Fibroblast of the aortic adventitia (primary cell): ENCODE results near the gene CASP2. TPM values are rescaled to one million over a fixed set of nuclear protein-coding genes. Genes with fewer than 3 reads are reported as not detected.

Experiments
- DNase-seq: peaks from one replicate; pipeline ENCODE4 v3.0.0-alpha.2; 2010; ENCODE audit warnings: low read depth
- H3K4me3 ChIP-seq: 2 replicates; pipeline ENCODE4 v1.5.1; 2011; ENCODE audit warnings: low read depth, mild to moderate bottlenecking, control low read depth, low read length, moderate library complexity
- total RNA-seq: library from RNA; depleted of rRNA; stranded (reverse); fragments of >200 nt; gene quantifications from 2 replicates; pipeline ENCODE4 v1.2.3, GENCODE V29; 2012; ENCODE audit warnings: low replicate concordance
- TF ChIP-seq, protein P1 (sequence below): IDR thresholded peaks from 2 replicates; pipeline ENCODE4 v1.5.1; 2011; ENCODE audit warnings: mild to moderate bottlenecking, low read length, control low read depth, inconsistent platforms; ENCODE audit not compliant: insufficient read depth

CASP2 gene
- total RNA-seq, 1 donor: 19.8 TPM

DNA sequence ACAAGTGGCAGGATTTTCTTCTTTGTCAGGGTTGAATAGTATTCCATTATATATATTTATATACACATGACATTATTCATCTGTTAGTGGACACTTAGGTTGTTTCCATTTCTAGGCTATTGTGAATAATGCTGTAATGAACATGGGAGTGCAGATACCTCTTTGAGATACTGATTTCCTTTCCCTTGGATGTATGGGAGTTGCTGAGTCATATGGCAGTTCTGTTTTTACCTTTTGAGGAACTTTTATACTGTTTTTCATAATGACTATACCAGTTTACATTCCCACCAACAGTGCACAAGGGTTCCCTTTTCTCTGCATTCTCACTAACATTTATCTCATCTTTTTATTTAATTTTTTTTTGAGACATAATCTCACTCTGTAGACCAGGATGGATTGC lies 26.0 kb downstream of the CASP2 start:
- H3K4me3 ChIP-seq: no peak overlapping the region
- DNase-seq: no peak
- TF ChIP-seq, protein P1, sequence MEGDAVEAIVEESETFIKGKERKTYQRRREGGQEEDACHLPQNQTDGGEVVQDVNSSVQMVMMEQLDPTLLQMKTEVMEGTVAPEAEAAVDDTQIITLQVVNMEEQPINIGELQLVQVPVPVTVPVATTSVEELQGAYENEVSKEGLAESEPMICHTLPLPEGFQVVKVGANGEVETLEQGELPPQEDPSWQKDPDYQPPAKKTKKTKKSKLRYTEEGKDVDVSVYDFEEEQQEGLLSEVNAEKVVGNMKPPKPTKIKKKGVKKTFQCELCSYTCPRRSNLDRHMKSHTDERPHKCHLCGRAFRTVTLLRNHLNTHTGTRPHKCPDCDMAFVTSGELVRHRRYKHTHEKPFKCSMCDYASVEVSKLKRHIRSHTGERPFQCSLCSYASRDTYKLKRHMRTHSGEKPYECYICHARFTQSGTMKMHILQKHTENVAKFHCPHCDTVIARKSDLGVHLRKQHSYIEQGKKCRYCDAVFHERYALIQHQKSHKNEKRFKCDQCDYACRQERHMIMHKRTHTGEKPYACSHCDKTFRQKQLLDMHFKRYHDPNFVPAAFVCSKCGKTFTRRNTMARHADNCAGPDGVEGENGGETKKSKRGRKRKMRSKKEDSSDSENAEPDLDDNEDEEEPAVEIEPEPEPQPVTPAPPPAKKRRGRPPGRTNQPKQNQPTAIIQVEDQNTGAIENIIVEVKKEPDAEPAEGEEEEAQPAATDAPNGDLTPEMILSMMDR: no peak

DNA sequence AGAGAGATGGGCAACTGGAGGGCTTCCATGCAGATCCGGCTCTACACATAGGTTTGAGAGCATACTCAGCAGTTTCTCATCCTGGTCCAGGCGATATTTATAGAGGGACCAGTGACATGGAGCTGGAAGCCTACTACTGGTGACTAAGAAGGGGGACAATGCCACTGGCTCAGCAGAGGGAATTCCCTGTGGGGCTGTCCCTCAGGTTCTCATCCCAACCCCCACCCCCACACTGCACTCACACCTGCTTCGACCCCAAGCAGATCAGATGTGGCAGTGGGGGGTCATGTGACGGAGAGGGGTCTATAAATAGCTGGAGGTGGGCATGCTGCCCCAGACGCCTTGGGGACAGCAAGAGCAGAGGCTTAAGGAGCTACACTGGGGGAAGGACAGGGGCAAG lies 27.6 kb downstream of the CASP2 start, which contains the start of gene CLCN1:
Gene CLCN1 (plus strand): TSS at position 336 of the 400 bp plus-strand sequence. CDS start 102 bp downstream, outside the sequence.
- H3K4me3 ChIP-seq: no peak within 1 kb of the TSS
- no peak for DNase-seq
- TF ChIP-seq, protein P1: no peak

DNA sequence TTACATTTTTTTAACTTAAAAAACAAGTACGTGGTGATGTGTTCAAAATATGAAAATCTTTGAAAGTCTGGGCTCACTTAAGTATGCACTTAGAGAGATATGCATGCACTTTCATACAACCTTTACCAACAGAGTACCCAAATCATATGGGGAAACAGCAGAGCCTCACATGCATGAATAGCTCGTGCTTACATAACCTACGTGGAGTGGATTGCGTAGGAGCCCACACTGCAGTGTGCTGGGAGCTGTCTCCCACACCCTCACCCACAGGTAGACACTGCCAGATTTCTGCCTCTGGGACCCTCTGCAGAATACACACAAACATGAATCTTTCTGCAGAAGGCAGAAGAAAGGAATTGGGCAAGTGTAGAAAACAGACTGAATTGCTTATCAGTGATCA lies 28.3 kb downstream of the CASP2 start:
- TF ChIP-seq, protein P1: no peak
- H3K4me3 ChIP-seq: no peak overlapping the region
- DNase-seq: no peak

DNA sequence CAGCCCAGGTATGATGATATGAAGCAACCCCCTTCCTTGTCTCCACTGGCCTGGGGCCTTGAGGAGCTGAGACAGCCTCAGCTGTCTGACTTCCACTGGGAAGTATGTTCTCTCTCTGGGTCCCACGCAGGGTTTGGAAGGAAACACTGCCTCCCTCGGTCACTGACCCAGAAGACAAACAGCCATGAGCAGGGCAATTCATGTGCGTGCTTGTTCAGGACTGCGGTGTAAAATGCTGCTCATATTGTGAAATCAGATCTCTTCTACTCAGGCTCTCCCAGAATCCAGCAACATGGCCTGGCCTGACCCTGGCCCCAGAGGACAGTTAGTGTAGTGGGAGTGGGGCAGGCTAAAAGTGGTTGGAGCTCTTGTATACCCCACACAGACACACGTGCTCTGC lies 30.5 kb downstream of the CASP2 start:
- DNase-seq: peak; percentile 65
- TF ChIP-seq, protein P1: no peak

DNA sequence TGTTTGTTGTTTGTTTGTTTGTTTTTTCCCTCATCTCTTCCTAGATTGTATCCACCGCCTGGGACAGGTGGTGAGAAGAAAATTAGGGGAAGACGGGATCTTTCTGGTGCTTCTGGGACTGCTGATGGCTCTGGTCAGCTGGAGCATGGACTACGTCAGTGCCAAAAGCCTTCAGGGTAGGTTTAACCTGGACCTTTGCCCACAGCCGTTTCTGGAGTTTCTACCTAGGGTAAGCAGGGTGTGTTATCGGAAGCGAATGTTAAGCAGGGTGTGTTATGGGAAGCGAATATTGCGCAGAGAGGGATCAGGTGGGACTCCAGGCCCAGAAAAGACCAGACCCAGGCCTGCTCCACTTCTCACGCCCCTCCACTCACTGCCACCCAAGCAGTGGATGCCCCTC lies 32.5 kb downstream of the CASP2 start:
- no peak for DNase-seq
- TF ChIP-seq, protein P1: no peak
- no peak overlapping the region for H3K4me3 ChIP-seq

More for the DNA sequence above, 30.5 kb downstream of the CASP2 start:
- no peak overlapping the region for H3K4me3 ChIP-seq

DNA sequence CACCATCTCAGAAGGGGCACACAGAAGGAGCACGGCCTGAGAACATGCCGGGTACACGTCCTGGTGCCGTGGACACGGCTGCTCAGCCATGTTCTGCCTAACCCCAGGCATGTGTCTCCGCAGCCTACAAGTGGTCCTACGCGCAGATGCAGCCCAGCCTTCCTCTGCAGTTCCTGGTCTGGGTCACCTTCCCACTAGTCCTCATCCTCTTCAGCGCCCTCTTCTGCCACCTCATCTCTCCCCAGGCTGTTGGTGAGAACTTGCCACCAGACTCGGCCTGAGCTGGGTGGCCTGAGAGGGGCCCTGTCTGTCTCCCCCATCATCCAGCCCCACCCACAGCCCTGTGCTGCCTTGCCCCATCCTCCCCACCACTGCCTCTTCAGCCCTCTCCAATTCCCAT lies 33.1 kb downstream of the CASP2 start:
- no peak for DNase-seq
- H3K4me3 ChIP-seq: no peak overlapping the region
- TF ChIP-seq, protein P1: no peak

DNA sequence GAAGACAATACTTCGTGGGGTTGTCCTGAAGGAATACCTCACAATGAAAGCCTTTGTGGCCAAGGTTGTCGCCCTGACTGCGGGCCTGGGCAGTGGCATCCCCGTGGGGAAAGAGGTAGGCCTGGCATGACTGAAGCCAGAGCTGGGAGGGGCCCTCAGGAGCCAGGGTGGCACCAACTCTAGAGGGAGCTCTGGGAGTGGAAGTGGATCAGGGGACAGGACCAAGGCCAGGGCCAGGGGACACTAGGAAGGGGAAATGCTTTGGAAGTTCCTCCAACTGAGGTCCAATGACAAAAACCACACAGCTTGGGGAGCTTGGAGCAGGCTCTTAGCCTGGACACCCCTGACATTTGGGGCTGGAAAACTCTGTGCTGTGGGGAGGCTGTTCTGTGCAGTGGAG lies 33.6 kb downstream of the CASP2 start:
- H3K4me3 ChIP-seq: no peak overlapping the region
- TF ChIP-seq, protein P1: no peak
- DNase-seq: no peak
